ENCODE results near the gene ATP5F1B. TPM values are rescaled to one million over a fixed set of nuclear protein-coding genes. Genes with fewer than 3 reads are reported as not detected.

ATP5F1B gene
- total RNA-seq, 1 donor: 449 TPM

- no peak overlapping the region for H3K4me3 ChIP-seq (ENCODE audit: low read depth, low read length)
- TF ChIP-seq, protein P1, sequence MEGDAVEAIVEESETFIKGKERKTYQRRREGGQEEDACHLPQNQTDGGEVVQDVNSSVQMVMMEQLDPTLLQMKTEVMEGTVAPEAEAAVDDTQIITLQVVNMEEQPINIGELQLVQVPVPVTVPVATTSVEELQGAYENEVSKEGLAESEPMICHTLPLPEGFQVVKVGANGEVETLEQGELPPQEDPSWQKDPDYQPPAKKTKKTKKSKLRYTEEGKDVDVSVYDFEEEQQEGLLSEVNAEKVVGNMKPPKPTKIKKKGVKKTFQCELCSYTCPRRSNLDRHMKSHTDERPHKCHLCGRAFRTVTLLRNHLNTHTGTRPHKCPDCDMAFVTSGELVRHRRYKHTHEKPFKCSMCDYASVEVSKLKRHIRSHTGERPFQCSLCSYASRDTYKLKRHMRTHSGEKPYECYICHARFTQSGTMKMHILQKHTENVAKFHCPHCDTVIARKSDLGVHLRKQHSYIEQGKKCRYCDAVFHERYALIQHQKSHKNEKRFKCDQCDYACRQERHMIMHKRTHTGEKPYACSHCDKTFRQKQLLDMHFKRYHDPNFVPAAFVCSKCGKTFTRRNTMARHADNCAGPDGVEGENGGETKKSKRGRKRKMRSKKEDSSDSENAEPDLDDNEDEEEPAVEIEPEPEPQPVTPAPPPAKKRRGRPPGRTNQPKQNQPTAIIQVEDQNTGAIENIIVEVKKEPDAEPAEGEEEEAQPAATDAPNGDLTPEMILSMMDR (IDR thresholded peaks at IDR 0.05; ENCODE audit: insufficient read depth, low read depth, low read length): no peak
- no peak for DNase-seq (ENCODE audit: low read depth)
These were observed 46.7 kb downstream of the ATP5F1B start for GRCh38 chr12:56599041-56599440.

GRCh38 chr12:56596815-56597214, 49.0 kb downstream of the ATP5F1B start:
- TF ChIP-seq, protein P1 (IDR thresholded peaks at IDR 0.05; ENCODE audit: insufficient read depth, low read depth, low read length): no peak
- no peak overlapping the region for H3K4me3 ChIP-seq (ENCODE audit: low read depth, low read length)
- DNase-seq (ENCODE audit: low read depth): no peak

DNA sequence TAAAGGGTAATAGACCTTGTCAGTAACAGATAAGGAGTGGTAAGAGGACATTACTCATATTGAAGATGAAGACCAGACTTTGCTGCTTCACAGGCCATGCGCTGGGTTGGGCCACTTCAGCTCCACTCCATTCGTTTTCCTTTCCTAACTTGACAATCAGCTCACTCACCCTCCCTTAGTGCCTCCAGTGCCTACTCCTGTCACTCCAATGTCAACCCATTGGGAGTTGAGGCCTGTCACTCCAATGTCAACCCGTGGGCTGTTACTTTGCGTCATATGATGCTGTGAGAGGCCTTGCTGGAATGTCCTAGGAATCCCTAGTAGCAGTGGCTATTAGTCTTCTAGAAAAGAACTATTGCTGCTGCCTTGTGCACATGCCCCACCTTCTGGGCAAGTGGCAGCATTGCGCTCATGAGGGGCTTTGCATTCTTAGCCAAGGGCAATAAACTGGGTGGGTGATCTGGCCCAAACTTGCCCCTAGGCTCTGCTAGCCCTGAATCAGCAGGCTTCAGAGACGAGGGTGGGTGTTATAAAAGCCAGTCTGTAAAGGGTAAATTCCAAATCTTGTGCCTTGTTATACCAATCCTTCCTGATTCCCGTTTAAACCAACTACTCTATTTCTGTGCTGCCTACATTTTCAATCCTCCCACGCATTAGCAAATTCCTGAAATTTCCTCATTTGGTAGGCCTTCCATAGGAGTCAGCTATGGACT, 51.7 kb downstream of the ATP5F1B start:
- DNase-seq (ENCODE audit: low read depth): peak; percentile 78
- no peak overlapping the region for H3K4me3 ChIP-seq (ENCODE audit: low read depth, low read length)
- TF ChIP-seq, protein P1 (IDR thresholded peaks at IDR 0.05; ENCODE audit: insufficient read depth, low read depth, low read length): peak; percentile 92

DNA sequence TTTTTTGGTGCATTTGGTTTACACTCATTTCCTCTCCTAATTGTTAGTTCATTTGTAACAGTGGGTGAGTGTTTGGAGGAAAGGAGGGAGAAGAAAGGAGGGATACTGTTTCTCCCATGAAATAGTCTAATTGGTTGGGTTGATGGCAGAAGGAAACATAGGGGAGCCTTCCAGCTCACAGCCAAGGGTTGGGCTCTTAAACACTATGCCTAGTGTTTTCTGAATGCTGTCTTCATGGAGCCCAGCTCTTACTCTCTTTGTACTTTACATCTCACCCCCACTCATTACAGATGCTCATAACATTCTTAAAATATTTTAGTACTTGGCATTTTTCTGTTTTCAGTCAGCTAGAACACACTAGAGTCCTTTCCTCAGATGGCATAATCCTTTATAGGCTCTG, 53.8 kb downstream of the ATP5F1B start:
- no peak for DNase-seq (ENCODE audit: low read depth)
- H3K4me3 ChIP-seq (ENCODE audit: low read depth, low read length): no peak overlapping the region
- TF ChIP-seq, protein P1 (IDR thresholded peaks at IDR 0.05; ENCODE audit: insufficient read depth, low read depth, low read length): no peak

- TF ChIP-seq, protein P1 (IDR thresholded peaks at IDR 0.05; ENCODE audit: insufficient read depth, low read depth, low read length): no peak
- DNase-seq (ENCODE audit: low read depth): no peak
- no peak overlapping the region for H3K4me3 ChIP-seq (ENCODE audit: low read depth, low read length)
These were observed 54.7 kb downstream of the ATP5F1B start for GRCh38 chr12:56591126-56591525.

- TF ChIP-seq, protein P1 (IDR thresholded peaks at IDR 0.05; ENCODE audit: insufficient read depth, low read depth, low read length): peak; percentile 45
- DNase-seq (ENCODE audit: low read depth): no peak
- H3K4me3 ChIP-seq (ENCODE audit: low read depth, low read length): no peak overlapping the region
These were observed 55.5 kb downstream of the ATP5F1B start for GRCh38 chr12:56590237-56590830.

Data from fibroblast of villous mesenchyme (primary cell).